ENCODE results near the gene APOL6.

GRCh38 chr22:35605851-35606481 is 42.3 kb upstream of the APOL6 start:
- TF ChIP-seq CTCF (IDR thresholded peaks at IDR 0.05) (no peak), EZH2 (IDR thresholded peaks at IDR 0.05) (no peak), EZH2phosphoT487 (IDR thresholded peaks at IDR 0.05) (no peak)
